ENCODE measurements around the gene ECHDC3. TPM values are rescaled to one million over a fixed set of nuclear protein-coding genes. Genes with fewer than 3 reads are reported as not detected.
A peak's percentile ranks its signal among the peaks of the same experiment; 100 is the strongest.
"Not testable (repeated sequence)": the region's sequence is repeated elsewhere in the genome, so short reads cannot be mapped to it uniquely, and the experiment has no call there.

Gene ECHDC3
- total RNA-seq, 2 donors from 2014 or later: 77.6 to 98.3 TPM

DNA sequence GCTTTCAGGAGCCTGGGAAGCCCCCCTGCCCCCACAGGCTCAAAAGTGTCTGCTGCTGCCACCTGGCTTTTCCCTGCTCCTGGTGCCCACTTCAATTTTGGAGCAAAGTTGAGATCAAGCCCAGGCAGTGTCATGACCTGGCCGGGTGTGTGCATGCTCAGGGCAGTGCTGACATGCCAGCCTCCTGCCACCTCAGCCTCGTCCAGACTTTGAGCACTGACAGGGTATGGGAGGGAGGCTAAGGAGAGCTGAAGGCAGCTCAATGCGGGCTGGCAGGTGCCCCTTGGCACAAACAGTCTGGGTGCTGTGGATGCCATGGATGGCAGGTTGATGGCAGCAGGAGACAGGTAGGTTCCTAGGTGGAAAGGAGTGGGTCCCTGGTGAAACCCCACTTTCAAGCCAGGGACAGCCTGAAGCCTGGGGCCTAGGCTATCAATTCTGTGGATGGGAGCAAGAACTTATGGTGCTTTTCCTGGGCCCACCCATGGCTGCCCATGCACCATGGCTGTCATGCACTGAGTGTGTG, 12.3 kb upstream of the ECHDC3 start:
- H3K9me3 ChIP-seq: no peaks in the 10 kb centered on the region
- H3K36me3 ChIP-seq: no peaks in the 10 kb centered on the region
- H3K4me3 ChIP-seq: no peak overlapping the region
- DNase-seq (ENCODE audit: low spot score): no peak
- no peak for TF ChIP-seq POLR2AphosphoS5 (IDR thresholded peaks at IDR 0.05)
- no peak for TF ChIP-seq POLR2A (IDR thresholded peaks at IDR 0.05)
- TF ChIP-seq, protein P1, sequence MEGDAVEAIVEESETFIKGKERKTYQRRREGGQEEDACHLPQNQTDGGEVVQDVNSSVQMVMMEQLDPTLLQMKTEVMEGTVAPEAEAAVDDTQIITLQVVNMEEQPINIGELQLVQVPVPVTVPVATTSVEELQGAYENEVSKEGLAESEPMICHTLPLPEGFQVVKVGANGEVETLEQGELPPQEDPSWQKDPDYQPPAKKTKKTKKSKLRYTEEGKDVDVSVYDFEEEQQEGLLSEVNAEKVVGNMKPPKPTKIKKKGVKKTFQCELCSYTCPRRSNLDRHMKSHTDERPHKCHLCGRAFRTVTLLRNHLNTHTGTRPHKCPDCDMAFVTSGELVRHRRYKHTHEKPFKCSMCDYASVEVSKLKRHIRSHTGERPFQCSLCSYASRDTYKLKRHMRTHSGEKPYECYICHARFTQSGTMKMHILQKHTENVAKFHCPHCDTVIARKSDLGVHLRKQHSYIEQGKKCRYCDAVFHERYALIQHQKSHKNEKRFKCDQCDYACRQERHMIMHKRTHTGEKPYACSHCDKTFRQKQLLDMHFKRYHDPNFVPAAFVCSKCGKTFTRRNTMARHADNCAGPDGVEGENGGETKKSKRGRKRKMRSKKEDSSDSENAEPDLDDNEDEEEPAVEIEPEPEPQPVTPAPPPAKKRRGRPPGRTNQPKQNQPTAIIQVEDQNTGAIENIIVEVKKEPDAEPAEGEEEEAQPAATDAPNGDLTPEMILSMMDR (IDR thresholded peaks at IDR 0.05): no peak
- H3K4me1 ChIP-seq (replicated peaks): no peaks in the 10 kb centered on the region
- H3K27me3 ChIP-seq (replicated peaks; ENCODE audit: insufficient read depth): no peaks in the 10 kb centered on the region
- 81% methylated on average over 3 of the region's 3 CpGs for whole genome bisulfite sequencing
- intact Hi-C loops (cut with DNase I): no loop called here
- no peak overlapping the region for H3K27ac ChIP-seq

DNA sequence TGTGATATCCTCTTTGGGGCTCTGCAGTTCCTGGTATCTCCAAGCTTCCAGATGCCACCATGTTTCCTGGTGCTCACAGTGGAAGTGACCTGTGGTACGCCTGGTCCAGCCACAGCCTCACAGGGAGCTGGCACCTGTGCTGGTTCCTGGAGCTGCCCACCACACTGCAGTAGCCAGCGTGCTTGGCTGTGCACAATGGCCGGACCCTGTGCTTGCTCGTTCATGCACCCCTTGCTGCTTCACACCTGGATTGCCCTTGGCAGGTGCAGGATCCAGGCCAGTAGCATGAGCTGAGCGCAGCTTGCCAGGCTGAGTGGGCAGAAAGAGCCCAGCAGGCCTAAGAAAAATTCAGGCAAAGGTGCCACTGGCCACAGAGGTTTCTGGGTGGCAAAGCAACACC, 11.4 kb upstream of the ECHDC3 start:
- no peak overlapping the region for H3K4me3 ChIP-seq
- no peaks in the 10 kb centered on the region for H3K36me3 ChIP-seq
- intact Hi-C loops (cut with DNase I): no loop called here
- no peak for DNase-seq (ENCODE audit: low spot score)
- TF ChIP-seq POLR2A (IDR thresholded peaks at IDR 0.05): no peak
- no peak for TF ChIP-seq POLR2AphosphoS5 (IDR thresholded peaks at IDR 0.05)
- TF ChIP-seq, protein P1 (IDR thresholded peaks at IDR 0.05): no peak
- WGBS: 94% methylated on average over 4 of the region's 5 CpGs
- no peak overlapping the region for H3K27ac ChIP-seq
- no peaks in the 10 kb centered on the region for H3K27me3 ChIP-seq (replicated peaks; ENCODE audit: insufficient read depth)
- no peaks in the 10 kb centered on the region for H3K4me1 ChIP-seq (replicated peaks)
- H3K9me3 ChIP-seq: no peaks in the 10 kb centered on the region

DNA sequence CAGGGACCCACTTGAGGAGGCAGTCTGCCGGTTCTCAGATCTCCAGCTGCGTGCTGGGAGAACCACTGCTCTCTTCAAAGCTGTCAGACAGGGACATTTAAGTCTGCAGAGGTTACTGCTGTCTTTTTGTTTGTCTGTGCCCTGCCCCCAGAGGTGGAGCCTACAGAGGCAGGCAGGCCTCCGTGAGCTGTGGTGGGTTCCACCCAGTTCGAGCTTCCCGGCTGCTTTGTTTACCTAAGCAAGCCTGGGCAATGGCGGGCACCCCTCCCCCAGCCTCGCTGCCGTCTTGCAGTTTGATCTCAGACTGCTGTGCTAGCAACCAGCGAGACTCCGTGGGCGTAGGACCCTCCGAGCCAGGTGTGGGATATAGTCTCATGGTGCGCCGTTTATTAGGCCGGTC, 5.4 kb upstream of the ECHDC3 start:
- H3K4me1 ChIP-seq (replicated peaks); H3K9me3 ChIP-seq; H3K36me3 ChIP-seq; H3K27ac ChIP-seq; H3K4me3 ChIP-seq; H3K27me3 ChIP-seq (replicated peaks; ENCODE audit: insufficient read depth); intact Hi-C loops (cut with DNase I); DNase-seq (ENCODE audit: low spot score): not testable (repeated sequence)
- whole genome bisulfite sequencing: no CpG with 5 or more reads among the region's 15 CpGs

DNA sequence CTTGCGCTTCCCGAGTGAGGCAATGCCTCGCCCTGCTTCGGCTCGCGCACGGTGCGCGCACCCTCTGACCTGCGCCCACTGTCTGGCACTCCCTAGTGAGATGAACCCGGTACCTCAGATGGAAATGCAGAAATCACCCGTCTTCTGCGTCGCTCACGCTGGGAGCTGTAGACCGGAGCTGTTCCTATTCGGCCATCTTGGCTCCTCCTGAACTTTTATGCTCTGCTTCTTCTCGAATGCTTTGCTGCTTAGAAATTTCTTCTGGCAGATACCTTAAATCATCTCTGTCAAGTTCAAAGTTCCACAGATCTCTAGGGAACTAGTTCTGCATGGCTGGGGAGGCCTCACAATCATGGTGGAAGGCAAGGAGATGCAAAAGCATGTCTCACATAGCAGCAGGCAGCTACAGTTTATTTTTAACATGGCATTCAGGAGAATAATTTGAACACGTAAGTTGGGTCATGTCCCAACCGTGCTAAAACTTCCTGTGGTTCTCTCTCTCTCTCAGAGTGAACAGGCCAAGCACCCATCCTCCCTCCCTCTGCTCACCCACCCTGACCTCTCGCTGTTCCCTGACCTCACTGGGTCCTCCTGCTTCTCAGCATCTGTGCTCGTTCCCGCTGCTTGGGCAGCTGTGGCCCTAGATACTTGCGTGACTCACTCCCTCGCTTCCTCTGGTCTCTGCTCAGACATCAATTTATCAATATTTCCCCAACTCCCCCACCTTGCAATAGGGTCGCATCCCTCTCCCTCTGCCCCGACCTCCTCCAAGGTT, 4.7 kb upstream of the ECHDC3 start:
- H3K27me3 ChIP-seq (replicated peaks; ENCODE audit: insufficient read depth); H3K27ac ChIP-seq; DNase-seq (ENCODE audit: low spot score); H3K9me3 ChIP-seq; H3K36me3 ChIP-seq; intact Hi-C loops (cut with DNase I); H3K4me1 ChIP-seq (replicated peaks): not testable (repeated sequence)
- 40% methylated on average over 25 of the region's 27 CpGs for WGBS
- H3K4me3 ChIP-seq: peak overlapping the region in 1 of 2 donors; percentile 15

DNA sequence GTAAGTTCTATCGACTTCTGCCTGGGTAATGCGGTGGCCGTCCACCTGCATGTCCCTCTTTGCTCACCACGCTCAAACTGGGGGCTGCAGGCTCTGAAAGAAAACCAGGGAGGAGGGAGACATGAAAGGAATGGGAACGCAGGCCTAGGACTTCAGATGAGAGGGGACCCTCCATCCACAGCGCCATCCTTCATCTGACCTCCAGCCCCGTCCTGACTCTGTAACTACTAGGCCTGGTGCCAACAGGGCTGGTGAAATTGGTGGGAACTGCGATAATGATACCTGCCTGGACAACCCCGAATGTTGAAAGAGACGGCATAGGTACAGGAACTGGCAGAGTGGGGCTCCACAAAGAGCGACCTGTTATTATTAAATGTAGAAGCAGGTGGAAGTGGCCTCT, 1.3 kb upstream of the ECHDC3 start:
- intact Hi-C loops (cut with DNase I): no loop called here
- DNase-seq (ENCODE audit: low spot score): no peak

More for the DNA sequence above, 1.3 kb upstream of the ECHDC3 start:
- no peaks in the 10 kb centered on the region for H3K27me3 ChIP-seq (replicated peaks; ENCODE audit: insufficient read depth)
- no peaks in the 10 kb centered on the region for H3K9me3 ChIP-seq
- peaks cover 2% of the 10 kb centered on the region for H3K4me1 ChIP-seq (replicated peaks)
- no peak overlapping the region for H3K27ac ChIP-seq
- no peaks in the 10 kb centered on the region for H3K36me3 ChIP-seq
- no peak for TF ChIP-seq POLR2A (IDR thresholded peaks at IDR 0.05)
- TF ChIP-seq POLR2AphosphoS5 (IDR thresholded peaks at IDR 0.05): no peak
- TF ChIP-seq, protein P1 (IDR thresholded peaks at IDR 0.05): no peak
- 95% methylated on average over 11 of the region's 11 CpGs for WGBS
- no peak overlapping the region for H3K4me3 ChIP-seq

Data from prostate gland (tissue), 2 donors.